ENCODE data around the gene LGI4.

Gene LGI4

GRCh38 chr19:35094656-35095055 is 40.2 kb downstream of the LGI4 start:
- H4K8ac ChIP-seq (ENCODE audit: low read depth, low read length), result no peak overlapping the region
- no peak overlapping the region for H3K56ac ChIP-seq (ENCODE audit: low read length)
- H2BK120ac ChIP-seq (ENCODE audit: low read depth, low read length), result no peak overlapping the region
- no peaks in the 10 kb centered on the region for H3K79me1 ChIP-seq (ENCODE audit: low read length)
- no peak overlapping the region for H3K23ac ChIP-seq (ENCODE audit: low read length)
- H3K27ac ChIP-seq (ENCODE audit: low read depth, low read length), result no peak overlapping the region
- no peaks in the 10 kb centered on the region for H3K27me3 ChIP-seq (ENCODE audit: insufficient read depth, low read length, poor library complexity)
- no peak overlapping the region for H2AK5ac ChIP-seq (ENCODE audit: low read length)
- H3K18ac ChIP-seq (ENCODE audit: low read length), result no peak overlapping the region
- no peak overlapping the region for H3K4me3 ChIP-seq (ENCODE audit: low read length)
- peaks cover 2% of the 10 kb centered on the region for H3K4me1 ChIP-seq (ENCODE audit: control insufficient read depth, low read depth, low read length)
- H3K9ac ChIP-seq (ENCODE audit: low read length), result no peak overlapping the region
- no peak for DNase-seq
- H2BK5ac ChIP-seq (ENCODE audit: low read length), result no peak overlapping the region
- no peak overlapping the region for H3K4ac ChIP-seq (ENCODE audit: low read depth, low read length)
- H2BK15ac ChIP-seq (replicated peaks; ENCODE audit: low read depth), result no peak overlapping the region
- no peak overlapping the region for H3K4me2 ChIP-seq (ENCODE audit: low read length)
- whole genome bisulfite sequencing (ENCODE audit: extremely low coverage, insufficient coverage, low lambda C conversion rate), result no CpG with 5 or more reads among the region's 4 CpGs
- no peaks in the 10 kb centered on the region for H3K36me3 ChIP-seq (ENCODE audit: control insufficient read depth, insufficient read depth, low read length)
- H3K79me2 ChIP-seq (ENCODE audit: control insufficient read depth, insufficient read depth, low read length), result no peaks in the 10 kb centered on the region
- H4K5ac ChIP-seq (ENCODE audit: low read length), result no peak overlapping the region

GRCh38 chr19:35093941-35094647 is 40.8 kb downstream of the LGI4 start:
- Histone ChIP-seq H2BK15ac (replicated peaks; ENCODE audit: low read depth) (no peak overlapping the region), H3K23ac (ENCODE audit: low read length) (no peak overlapping the region), H3K79me1 (ENCODE audit: low read length) (no peaks in the 10 kb centered on the region), H3K18ac (ENCODE audit: low read length) (no peak overlapping the region), H2AK5ac (ENCODE audit: low read length) (no peak overlapping the region), H3K4me1 (ENCODE audit: control insufficient read depth, low read depth, low read length) (peaks cover 2% of the 10 kb centered on the region), H2BK5ac (ENCODE audit: low read length) (no peak overlapping the region), H3K4me2 (ENCODE audit: low read length) (no peak overlapping the region), H3K4me3 (ENCODE audit: low read length) (no peak overlapping the region), H4K5ac (ENCODE audit: low read length) (no peak overlapping the region), H3K27me3 (ENCODE audit: insufficient read depth, low read length, poor library complexity) (no peaks in the 10 kb centered on the region), H3K4ac (ENCODE audit: low read depth, low read length) (no peak overlapping the region), H3K9ac (ENCODE audit: low read length) (no peak overlapping the region), H3K56ac (ENCODE audit: low read length) (no peak overlapping the region), H4K8ac (ENCODE audit: low read depth, low read length) (no peak overlapping the region), H2BK120ac (ENCODE audit: low read depth, low read length) (no peak overlapping the region), H3K36me3 (ENCODE audit: control insufficient read depth, insufficient read depth, low read length) (no peaks in the 10 kb centered on the region), H3K79me2 (ENCODE audit: control insufficient read depth, insufficient read depth, low read length) (no peaks in the 10 kb centered on the region), H3K27ac (ENCODE audit: low read depth, low read length) (no peak overlapping the region)
- no CpG with 5 or more reads among the region's 11 CpGs for WGBS (ENCODE audit: extremely low coverage, insufficient coverage, low lambda C conversion rate)
- DNase-seq, result no peak

GRCh38 chr19:35093430-35093829 is 41.4 kb downstream of the LGI4 start:
- Histone ChIP-seq H2BK15ac (replicated peaks; ENCODE audit: low read depth) (no peak overlapping the region), H3K27ac (ENCODE audit: low read depth, low read length) (no peak overlapping the region), H3K9ac (ENCODE audit: low read length) (no peak overlapping the region), H4K5ac (ENCODE audit: low read length) (no peak overlapping the region), H2AK5ac (ENCODE audit: low read length) (no peak overlapping the region), H2BK5ac (ENCODE audit: low read length) (no peak overlapping the region), H3K4me3 (ENCODE audit: low read length) (no peak overlapping the region), H3K23ac (ENCODE audit: low read length) (no peak overlapping the region), H3K4me2 (ENCODE audit: low read length) (no peak overlapping the region), H2BK120ac (ENCODE audit: low read depth, low read length) (no peak overlapping the region), H3K36me3 (ENCODE audit: control insufficient read depth, insufficient read depth, low read length) (no peaks in the 10 kb centered on the region), H3K4ac (ENCODE audit: low read depth, low read length) (no peak overlapping the region), H3K4me1 (ENCODE audit: control insufficient read depth, low read depth, low read length) (peaks cover 2% of the 10 kb centered on the region), H3K18ac (ENCODE audit: low read length) (no peak overlapping the region), H3K79me2 (ENCODE audit: control insufficient read depth, insufficient read depth, low read length) (no peaks in the 10 kb centered on the region), H3K79me1 (ENCODE audit: low read length) (no peaks in the 10 kb centered on the region), H3K56ac (ENCODE audit: low read length) (no peak overlapping the region), H4K8ac (ENCODE audit: low read depth, low read length) (no peak overlapping the region), H3K27me3 (ENCODE audit: insufficient read depth, low read length, poor library complexity) (no peaks in the 10 kb centered on the region)
- no CpG with 5 or more reads among the region's 5 CpGs for WGBS (ENCODE audit: extremely low coverage, insufficient coverage, low lambda C conversion rate)
- no peak for DNase-seq

GRCh38 chr19:35090506-35091214 is 44.2 kb downstream of the LGI4 start:
- no peak overlapping the region for H2BK120ac ChIP-seq (ENCODE audit: low read depth, low read length)
- no peak overlapping the region for H2BK5ac ChIP-seq (ENCODE audit: low read length)
- H2BK15ac ChIP-seq (replicated peaks; ENCODE audit: low read depth), result no peak overlapping the region
- no peak overlapping the region for H2AK5ac ChIP-seq (ENCODE audit: low read length)
- WGBS (ENCODE audit: extremely low coverage, insufficient coverage, low lambda C conversion rate), result no CpG with 5 or more reads among the region's 36 CpGs
- peak overlapping the region; percentile 100 for H4K5ac ChIP-seq (ENCODE audit: low read length)
- H3K9ac ChIP-seq (ENCODE audit: low read length), result peak overlapping the region; percentile 75
- H3K79me1 ChIP-seq (ENCODE audit: low read length), result no peaks in the 10 kb centered on the region
- no peaks in the 10 kb centered on the region for H3K79me2 ChIP-seq (ENCODE audit: control insufficient read depth, insufficient read depth, low read length)
- no peak overlapping the region for H3K18ac ChIP-seq (ENCODE audit: low read length)
- H3K4me3 ChIP-seq (ENCODE audit: low read length), result peak overlapping the region; percentile 13
- H3K27ac ChIP-seq (ENCODE audit: low read depth, low read length), result no peak overlapping the region
- peak overlapping the region; percentile 95 for H3K56ac ChIP-seq (ENCODE audit: low read length)
- H3K36me3 ChIP-seq (ENCODE audit: control insufficient read depth, insufficient read depth, low read length), result no peaks in the 10 kb centered on the region
- H3K27me3 ChIP-seq (ENCODE audit: insufficient read depth, low read length, poor library complexity), result no peaks in the 10 kb centered on the region
- peaks cover 2% of the 10 kb centered on the region for H3K4me1 ChIP-seq (ENCODE audit: control insufficient read depth, low read depth, low read length)
- H3K4me2 ChIP-seq (ENCODE audit: low read length), result peak overlapping the region; percentile 85
- DNase-seq, result peak; percentile 84
- H4K8ac ChIP-seq (ENCODE audit: low read depth, low read length), result no peak overlapping the region
- H3K23ac ChIP-seq (ENCODE audit: low read length), result no peak overlapping the region
- H3K4ac ChIP-seq (ENCODE audit: low read depth, low read length), result peak overlapping the region; percentile 40

GRCh38 chr19:35090160-35090505 is 44.7 kb downstream of the LGI4 start:
- H3K27ac ChIP-seq (ENCODE audit: low read depth, low read length), result no peak overlapping the region
- peak overlapping the region; percentile 66 for H3K23ac ChIP-seq (ENCODE audit: low read length)
- no peak for DNase-seq
- peak overlapping the region; percentile 86 for H3K56ac ChIP-seq (ENCODE audit: low read length)
- peak overlapping the region; percentile 48 for H3K4me2 ChIP-seq (ENCODE audit: low read length)
- no peaks in the 10 kb centered on the region for H3K79me1 ChIP-seq (ENCODE audit: low read length)
- no peaks in the 10 kb centered on the region for H3K27me3 ChIP-seq (ENCODE audit: insufficient read depth, low read length, poor library complexity)
- H3K79me2 ChIP-seq (ENCODE audit: control insufficient read depth, insufficient read depth, low read length), result no peaks in the 10 kb centered on the region
- WGBS (ENCODE audit: extremely low coverage, insufficient coverage, low lambda C conversion rate), result no CpG with 5 or more reads among the region's 9 CpGs
- peak overlapping the region; percentile 80 for H2BK120ac ChIP-seq (ENCODE audit: low read depth, low read length)
- peak overlapping the region; percentile 69 for H3K9ac ChIP-seq (ENCODE audit: low read length)
- H3K4me3 ChIP-seq (ENCODE audit: low read length), result no peak overlapping the region
- H2AK5ac ChIP-seq (ENCODE audit: low read length), result no peak overlapping the region
- H3K36me3 ChIP-seq (ENCODE audit: control insufficient read depth, insufficient read depth, low read length), result no peaks in the 10 kb centered on the region
- peak overlapping the region; percentile 21 for H4K5ac ChIP-seq (ENCODE audit: low read length)
- H3K4ac ChIP-seq (ENCODE audit: low read depth, low read length), result peak overlapping the region; percentile 72
- no peak overlapping the region for H2BK5ac ChIP-seq (ENCODE audit: low read length)
- H3K18ac ChIP-seq (ENCODE audit: low read length), result no peak overlapping the region
- no peak overlapping the region for H4K8ac ChIP-seq (ENCODE audit: low read depth, low read length)
- no peak overlapping the region for H2BK15ac ChIP-seq (replicated peaks; ENCODE audit: low read depth)
- peaks cover 2% of the 10 kb centered on the region for H3K4me1 ChIP-seq (ENCODE audit: control insufficient read depth, low read depth, low read length)

Measured in mesendoderm (in vitro differentiated cells).